Epidermal melanocyte (primary cell): ENCODE results near the gene RIC1.

Experiments
- DNase-seq: peaks from one replicate; pipeline ENCODE4 v3.0.0; 2011; ENCODE audit warnings: low spot score; ENCODE audit not compliant: insufficient read length

RIC1 gene

DNA sequence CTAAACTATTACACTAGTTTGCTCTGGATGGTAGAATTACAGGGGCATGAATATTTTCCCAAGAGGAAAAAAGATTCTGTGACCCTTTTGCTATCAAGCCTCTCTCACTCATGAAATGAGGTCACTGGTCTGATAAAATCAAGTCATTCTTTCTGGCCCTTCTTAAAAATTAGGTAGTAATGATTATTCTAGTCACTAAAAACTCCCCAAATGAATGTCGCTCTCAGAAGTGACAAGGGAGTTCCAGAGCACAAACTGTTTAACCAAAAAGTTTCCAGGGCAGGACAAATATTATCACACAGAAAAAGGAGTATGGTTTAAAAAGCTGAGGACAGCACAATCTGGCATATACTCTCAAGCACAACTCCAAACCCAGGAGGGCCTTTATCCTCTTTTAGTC is 191.5 kb downstream of the RIC1 start:
- DNase-seq: no peak

DNA sequence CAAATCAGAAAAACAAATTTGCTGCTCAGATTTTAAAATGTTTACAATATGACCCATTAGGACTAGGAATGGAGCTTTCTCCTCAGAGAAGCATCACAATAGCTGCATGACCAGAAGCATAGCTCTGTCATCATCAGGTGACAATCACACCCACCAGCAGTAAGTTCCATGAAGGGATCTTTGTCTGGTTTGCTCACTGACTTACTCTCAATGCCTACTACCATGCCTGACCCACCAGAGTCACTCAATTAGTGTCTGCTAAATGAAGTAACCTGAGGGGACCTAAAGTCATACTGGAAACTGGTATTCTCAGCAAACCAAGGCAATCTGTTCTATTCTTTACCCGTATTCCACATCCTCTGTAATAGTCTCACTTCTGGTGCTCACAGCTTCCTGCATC is 196.3 kb downstream of the RIC1 start:
- DNase-seq: no peak
